ENCODE data around the gene PCDH9. TPM values are rescaled to one million over a fixed set of nuclear protein-coding genes. Genes with fewer than 3 reads are reported as not detected.

PCDH9 gene
- total RNA-seq, 1 experiment from 2014 or later: 4.2 TPM

DNA sequence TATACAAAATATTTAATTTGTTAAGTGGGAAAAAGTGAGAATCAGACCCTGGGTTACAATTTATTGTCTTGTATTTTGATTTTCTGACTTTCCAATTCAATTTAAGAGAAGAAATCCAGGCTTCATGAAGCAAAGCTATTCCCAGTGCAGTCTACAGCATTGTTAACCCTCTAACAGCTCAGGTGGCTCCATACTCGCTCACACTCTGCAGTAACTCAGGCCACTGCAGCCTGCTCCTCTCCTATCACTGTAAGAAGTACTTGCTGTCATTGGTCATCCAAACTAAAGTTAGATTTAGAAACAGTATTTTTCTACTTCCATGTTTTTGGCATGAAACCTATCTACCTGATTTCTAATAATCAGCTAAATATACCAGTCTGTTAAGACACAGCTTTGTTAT, 830.3 kb downstream of the PCDH9 start:
- POLR2A ChIA-PET: no interaction called here

DNA sequence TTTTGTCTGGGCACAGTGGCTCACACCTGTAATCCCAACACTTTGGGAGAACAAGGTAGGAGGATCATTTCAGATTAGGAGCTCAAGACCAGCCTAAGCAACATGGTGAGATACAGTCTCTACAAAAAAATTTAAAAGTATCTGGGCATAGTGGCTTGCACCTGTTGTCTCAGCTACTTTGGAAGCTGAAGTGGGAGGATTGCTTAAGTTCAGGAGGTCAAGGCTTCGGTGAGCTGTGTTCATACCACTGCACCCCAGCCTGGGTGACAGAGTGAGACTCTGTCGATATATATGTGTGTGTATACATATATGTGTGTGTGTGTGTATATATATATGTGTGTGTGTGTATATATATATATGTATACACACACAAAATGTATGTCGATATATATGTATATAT, 833.0 kb downstream of the PCDH9 start:
- Histone ChIP-seq H3K27me3 (ENCODE audit: control insufficient read depth, insufficient read depth, low read length) (no peaks in the 10 kb centered on the region), H3K36me3 (ENCODE audit: control insufficient read depth, insufficient read depth, low read length) (no peaks in the 10 kb centered on the region), H3K4me3 (ENCODE audit: low read depth in 2 of 2, low read length in 2 of 2) (no peak overlapping the region), H3K9me3 (ENCODE audit: control insufficient read depth, insufficient read depth, low read depth, low read length) (no peaks in the 10 kb centered on the region; the same call in 1 of the 2 replicates), H3K27ac (ENCODE audit: low read length) (no peak overlapping the region), H3K4me1 (ENCODE audit: control insufficient read depth, insufficient read depth, low read length) (no peaks in the 10 kb centered on the region)
- no peak for TF ChIP-seq POLR2AphosphoS5 (IDR thresholded peaks at IDR 0.05; ENCODE audit: low read depth, low read length)
- TF ChIP-seq SIN3A (IDR thresholded peaks at IDR 0.05; ENCODE audit: borderline replicate concordance, insufficient read depth, low read depth, low read length): no peak
- TF ChIP-seq, protein P1, sequence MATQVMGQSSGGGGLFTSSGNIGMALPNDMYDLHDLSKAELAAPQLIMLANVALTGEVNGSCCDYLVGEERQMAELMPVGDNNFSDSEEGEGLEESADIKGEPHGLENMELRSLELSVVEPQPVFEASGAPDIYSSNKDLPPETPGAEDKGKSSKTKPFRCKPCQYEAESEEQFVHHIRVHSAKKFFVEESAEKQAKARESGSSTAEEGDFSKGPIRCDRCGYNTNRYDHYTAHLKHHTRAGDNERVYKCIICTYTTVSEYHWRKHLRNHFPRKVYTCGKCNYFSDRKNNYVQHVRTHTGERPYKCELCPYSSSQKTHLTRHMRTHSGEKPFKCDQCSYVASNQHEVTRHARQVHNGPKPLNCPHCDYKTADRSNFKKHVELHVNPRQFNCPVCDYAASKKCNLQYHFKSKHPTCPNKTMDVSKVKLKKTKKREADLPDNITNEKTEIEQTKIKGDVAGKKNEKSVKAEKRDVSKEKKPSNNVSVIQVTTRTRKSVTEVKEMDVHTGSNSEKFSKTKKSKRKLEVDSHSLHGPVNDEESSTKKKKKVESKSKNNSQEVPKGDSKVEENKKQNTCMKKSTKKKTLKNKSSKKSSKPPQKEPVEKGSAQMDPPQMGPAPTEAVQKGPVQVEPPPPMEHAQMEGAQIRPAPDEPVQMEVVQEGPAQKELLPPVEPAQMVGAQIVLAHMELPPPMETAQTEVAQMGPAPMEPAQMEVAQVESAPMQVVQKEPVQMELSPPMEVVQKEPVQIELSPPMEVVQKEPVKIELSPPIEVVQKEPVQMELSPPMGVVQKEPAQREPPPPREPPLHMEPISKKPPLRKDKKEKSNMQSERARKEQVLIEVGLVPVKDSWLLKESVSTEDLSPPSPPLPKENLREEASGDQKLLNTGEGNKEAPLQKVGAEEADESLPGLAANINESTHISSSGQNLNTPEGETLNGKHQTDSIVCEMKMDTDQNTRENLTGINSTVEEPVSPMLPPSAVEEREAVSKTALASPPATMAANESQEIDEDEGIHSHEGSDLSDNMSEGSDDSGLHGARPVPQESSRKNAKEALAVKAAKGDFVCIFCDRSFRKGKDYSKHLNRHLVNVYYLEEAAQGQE (IDR thresholded peaks at IDR 0.05; ENCODE audit: insufficient read depth in 1 of 2, low read depth in 2 of 2, low read length in 1 of 2): no peak
- TF ChIP-seq TCF7L2 (IDR thresholded peaks at IDR 0.05; ENCODE audit: low read depth, low read length): no peak
- TF ChIP-seq, protein P2, sequence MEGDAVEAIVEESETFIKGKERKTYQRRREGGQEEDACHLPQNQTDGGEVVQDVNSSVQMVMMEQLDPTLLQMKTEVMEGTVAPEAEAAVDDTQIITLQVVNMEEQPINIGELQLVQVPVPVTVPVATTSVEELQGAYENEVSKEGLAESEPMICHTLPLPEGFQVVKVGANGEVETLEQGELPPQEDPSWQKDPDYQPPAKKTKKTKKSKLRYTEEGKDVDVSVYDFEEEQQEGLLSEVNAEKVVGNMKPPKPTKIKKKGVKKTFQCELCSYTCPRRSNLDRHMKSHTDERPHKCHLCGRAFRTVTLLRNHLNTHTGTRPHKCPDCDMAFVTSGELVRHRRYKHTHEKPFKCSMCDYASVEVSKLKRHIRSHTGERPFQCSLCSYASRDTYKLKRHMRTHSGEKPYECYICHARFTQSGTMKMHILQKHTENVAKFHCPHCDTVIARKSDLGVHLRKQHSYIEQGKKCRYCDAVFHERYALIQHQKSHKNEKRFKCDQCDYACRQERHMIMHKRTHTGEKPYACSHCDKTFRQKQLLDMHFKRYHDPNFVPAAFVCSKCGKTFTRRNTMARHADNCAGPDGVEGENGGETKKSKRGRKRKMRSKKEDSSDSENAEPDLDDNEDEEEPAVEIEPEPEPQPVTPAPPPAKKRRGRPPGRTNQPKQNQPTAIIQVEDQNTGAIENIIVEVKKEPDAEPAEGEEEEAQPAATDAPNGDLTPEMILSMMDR (IDR thresholded peaks at IDR 0.05): no peak
- ATAC-seq (no peak), DNase-seq (ENCODE audit: low read depth, low spot score) (no peak)
- no TSS peak for BruUV-seq (replicated peaks)
- CTCF ChIA-PET: no interaction called here
- POLR2A ChIA-PET: no interaction called here
- intact Hi-C loops (cut with micrococcal nuclease; ENCODE audit: unreplicated experiment): no loop called here
- in situ Hi-C loops (cut with HindIII; ENCODE audit: low pct_unique_long_range_greater_than_20kb, low sequenced_read_pairs): no loop called here

More for the DNA sequence above, 830.3 kb downstream of the PCDH9 start:
- Histone ChIP-seq H3K27ac (ENCODE audit: low read length) (no peak overlapping the region), H3K4me1 (ENCODE audit: control insufficient read depth, insufficient read depth, low read length) (no peaks in the 10 kb centered on the region), H3K27me3 (ENCODE audit: control insufficient read depth, insufficient read depth, low read length) (no peaks in the 10 kb centered on the region), H3K9me3 (ENCODE audit: control insufficient read depth, insufficient read depth, low read depth, low read length) (no peaks in the 10 kb centered on the region; the same call in 1 of the 2 replicates), H3K36me3 (ENCODE audit: control insufficient read depth, insufficient read depth, low read length) (no peaks in the 10 kb centered on the region), H3K4me3 (ENCODE audit: low read depth in 2 of 2, low read length in 2 of 2) (no peak overlapping the region)
- ATAC-seq: no peak
- BruUV-seq (replicated peaks): no TSS peak
- intact Hi-C loops (cut with micrococcal nuclease; ENCODE audit: unreplicated experiment) (no loop called here), in situ Hi-C loops (cut with HindIII; ENCODE audit: low pct_unique_long_range_greater_than_20kb, low sequenced_read_pairs) (no loop called here)
- CTCF ChIA-PET: no interaction called here
- TF ChIP-seq TCF7L2 (IDR thresholded peaks at IDR 0.05; ENCODE audit: low read depth, low read length) (no peak), SIN3A (IDR thresholded peaks at IDR 0.05; ENCODE audit: borderline replicate concordance, insufficient read depth, low read depth, low read length) (no peak), POLR2AphosphoS5 (IDR thresholded peaks at IDR 0.05; ENCODE audit: low read depth, low read length) (no peak)
- TF ChIP-seq, protein P1 (IDR thresholded peaks at IDR 0.05; ENCODE audit: insufficient read depth in 1 of 2, low read depth in 2 of 2, low read length in 1 of 2): no peak
- TF ChIP-seq, protein P2 (IDR thresholded peaks at IDR 0.05): no peak
- no peak for DNase-seq (ENCODE audit: low read depth, low spot score)
